Fibroblast of pulmonary artery (primary cell): ENCODE measurements around the gene KLHL21.

Experiments
- DNase-seq: peaks from one replicate; pipeline ENCODE4 v3.0.0-alpha.2; 2010; ENCODE audit warnings: low read depth
- H3K4me3 ChIP-seq: replicated peaks from 2 replicates; pipeline ENCODE4 v1.5.1; 2011; ENCODE audit warnings: low read depth, mild to moderate bottlenecking, control low read depth, low read length, moderate library complexity
- TF ChIP-seq, protein P1 (sequence below): IDR thresholded peaks from 2 replicates; pipeline ENCODE4 v1.5.1; 2011; ENCODE audit warnings: mild to moderate bottlenecking, control low read depth, low read length, inconsistent platforms; ENCODE audit errors: missing control alignments

Gene KLHL21

DNA sequence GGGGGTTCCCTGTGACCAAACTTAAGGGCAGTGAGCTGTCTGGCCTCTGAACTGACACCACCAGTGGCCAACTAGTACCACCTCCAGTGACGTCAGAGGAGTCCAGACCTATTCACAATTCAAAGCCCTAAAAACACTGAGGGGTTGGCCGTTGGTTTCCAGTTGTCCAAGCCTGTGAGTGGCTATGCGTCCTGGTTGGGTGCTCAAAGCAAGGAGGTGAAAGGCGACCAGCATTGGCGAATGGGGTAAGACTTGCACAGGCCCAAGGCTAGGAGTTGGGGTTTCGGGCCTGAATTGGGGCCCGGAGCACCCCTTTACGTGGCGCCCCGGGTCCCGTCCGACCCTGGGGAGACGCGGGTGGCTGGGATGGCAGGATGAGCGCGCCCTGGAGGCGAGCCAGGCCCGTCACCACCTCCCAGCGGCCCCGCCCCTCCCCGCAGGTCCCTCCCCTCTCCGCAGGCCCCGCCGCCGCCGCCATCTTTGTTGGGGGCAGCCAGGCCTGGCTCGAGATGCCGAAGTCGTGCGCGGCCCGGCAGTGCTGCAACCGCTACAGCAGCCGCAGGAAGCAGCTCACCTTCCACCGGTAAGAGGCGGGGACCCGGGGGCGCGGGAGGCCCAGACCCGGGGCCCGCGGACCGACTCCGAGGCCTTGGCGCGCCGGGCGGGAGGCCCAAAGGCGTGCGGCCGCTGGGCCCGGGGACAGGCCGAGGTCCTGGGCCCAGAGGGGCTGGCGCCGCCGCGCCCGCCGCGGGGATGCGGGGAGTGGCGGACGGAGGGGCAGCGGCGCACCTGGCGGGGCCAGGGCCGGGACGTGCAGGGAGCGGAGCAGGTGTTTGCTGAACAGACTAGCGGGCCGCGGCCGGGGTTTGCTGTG is 22.3 kb upstream of the KLHL21 start, which contains the start of gene THAP3:
Gene THAP3 (plus strand): TSS at position 159 of the 874 bp plus-strand sequence. CDS start 351 bp downstream, at position 510.
- DNase-seq = peak; percentile 86
- TF ChIP-seq, protein P1, sequence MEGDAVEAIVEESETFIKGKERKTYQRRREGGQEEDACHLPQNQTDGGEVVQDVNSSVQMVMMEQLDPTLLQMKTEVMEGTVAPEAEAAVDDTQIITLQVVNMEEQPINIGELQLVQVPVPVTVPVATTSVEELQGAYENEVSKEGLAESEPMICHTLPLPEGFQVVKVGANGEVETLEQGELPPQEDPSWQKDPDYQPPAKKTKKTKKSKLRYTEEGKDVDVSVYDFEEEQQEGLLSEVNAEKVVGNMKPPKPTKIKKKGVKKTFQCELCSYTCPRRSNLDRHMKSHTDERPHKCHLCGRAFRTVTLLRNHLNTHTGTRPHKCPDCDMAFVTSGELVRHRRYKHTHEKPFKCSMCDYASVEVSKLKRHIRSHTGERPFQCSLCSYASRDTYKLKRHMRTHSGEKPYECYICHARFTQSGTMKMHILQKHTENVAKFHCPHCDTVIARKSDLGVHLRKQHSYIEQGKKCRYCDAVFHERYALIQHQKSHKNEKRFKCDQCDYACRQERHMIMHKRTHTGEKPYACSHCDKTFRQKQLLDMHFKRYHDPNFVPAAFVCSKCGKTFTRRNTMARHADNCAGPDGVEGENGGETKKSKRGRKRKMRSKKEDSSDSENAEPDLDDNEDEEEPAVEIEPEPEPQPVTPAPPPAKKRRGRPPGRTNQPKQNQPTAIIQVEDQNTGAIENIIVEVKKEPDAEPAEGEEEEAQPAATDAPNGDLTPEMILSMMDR = no peak
- H3K4me3 ChIP-seq = peak within 1 kb of the TSS; percentile 71

DNA sequence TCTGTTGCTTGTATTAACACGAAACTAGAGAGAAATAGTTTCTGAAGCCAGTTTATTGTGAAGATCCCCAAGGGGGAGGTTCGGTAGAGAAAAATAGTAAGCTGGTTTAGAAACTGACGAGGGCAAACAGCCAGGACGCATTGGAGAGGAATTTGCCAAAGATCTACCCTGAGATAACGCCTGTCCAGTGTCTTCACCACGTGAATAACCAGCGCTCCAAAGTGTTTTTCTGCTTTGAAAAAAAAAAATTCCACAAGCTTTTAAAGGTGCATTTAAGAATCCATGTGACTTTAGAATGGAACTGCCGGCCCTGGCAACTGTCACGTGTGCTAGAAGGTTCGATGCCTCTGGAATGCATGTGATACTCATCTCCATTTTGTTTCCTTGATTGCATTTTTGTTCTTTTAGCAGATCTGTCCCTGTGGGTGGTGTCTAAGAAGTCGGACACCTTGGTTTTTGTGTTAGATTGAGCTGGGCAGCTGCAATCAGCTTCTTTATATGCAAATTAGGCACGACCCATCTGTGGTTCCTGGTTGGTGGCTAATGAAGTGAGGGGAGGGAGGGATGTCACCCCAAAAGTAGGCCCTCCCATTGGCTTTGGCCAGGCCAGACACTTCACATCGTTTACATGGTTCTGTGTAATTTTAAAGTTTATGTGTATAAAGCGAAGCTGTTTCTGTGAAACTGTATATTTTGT is 20.7 kb upstream of the KLHL21 start:
- no peak overlapping the region for H3K4me3 ChIP-seq
- TF ChIP-seq, protein P1 = no peak
- no peak for DNase-seq

DNA sequence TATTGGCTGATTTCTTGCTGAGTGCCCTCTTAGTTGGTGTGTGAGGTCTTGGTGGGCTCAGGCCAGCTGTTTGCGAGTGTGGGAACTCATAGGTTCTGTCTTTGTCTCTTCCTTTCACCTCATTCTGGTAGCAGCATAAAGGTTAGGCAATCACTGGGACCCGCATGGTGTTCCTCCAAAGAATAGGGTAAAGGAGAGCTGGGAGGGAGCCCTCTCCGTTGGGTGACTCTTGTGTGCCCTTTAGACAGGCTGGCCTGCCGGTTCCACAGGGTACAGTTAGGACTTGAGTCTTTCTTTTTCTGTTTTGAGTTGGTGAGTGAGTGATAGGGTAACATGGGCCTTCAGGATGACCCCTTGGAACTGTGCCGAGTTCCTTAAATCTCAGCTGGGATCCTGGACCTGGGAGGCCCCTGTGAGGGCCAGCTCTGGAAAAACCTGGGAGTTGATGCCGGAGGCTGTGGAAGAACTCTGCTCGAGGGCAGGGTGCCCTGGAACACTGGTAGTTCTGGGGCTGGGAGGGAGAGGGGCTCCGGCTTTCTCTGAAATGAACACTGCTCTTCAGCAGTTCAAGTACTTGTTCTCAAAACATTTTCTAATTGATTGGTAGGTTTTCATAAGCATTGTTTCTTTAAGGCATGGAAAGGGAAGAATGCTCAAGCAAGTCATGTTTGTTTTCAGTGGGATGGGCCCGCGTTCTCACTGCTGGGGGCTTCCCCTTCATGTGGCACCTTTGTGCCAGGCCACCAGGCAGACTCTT is 19.9 kb upstream of the KLHL21 start:
- no peak overlapping the region for H3K4me3 ChIP-seq
- DNase-seq = no peak
- TF ChIP-seq, protein P1 = no peak

DNA sequence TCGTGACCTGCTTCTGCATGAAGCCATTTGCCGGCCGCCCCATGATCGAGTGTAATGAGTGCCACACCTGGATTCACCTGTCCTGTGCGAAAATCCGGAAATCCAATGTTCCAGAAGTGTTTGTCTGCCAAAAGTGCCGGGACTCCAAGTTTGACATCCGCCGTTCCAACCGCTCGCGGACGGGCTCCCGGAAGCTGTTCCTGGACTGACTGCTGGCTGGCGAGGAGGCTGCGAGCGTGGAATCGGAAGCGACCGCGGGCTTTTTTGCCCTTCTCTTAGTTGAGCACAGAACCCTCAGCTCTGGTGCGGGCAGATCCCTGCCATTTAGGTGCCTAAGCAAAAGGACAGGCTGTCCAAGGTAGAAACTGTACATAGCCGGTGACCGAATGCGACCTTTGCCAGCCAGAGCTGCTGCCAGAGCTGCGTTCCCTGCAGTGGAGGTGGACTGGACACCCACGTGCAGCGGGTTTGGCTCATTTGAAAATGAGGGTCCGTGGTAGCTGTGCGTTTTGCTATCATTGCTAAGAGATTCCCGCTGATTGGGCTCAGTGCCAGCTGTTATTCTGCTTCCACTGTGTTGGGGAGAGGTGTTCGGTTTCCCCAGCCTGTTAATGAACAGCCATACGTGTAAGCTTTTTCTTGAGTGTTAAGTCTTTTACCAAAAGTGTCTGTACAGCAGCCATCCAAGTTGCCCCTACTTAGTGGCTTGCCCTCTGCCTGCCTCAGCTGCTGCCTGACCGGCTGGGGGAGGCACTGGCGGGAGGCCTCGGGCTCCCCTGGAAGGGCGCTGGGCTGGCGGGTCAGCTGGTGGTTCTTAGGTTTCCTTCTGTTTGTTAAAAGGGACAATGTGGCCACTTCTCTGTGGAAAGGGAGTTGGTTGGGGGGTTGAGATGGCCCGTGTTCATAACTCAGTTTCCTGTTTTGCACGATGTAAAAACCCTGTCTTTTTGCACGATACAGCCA is 19.0 kb upstream of the KLHL21 start:
- DNase-seq = no peak
- TF ChIP-seq, protein P1 = no peak
- H3K4me3 ChIP-seq = no peak overlapping the region

DNA sequence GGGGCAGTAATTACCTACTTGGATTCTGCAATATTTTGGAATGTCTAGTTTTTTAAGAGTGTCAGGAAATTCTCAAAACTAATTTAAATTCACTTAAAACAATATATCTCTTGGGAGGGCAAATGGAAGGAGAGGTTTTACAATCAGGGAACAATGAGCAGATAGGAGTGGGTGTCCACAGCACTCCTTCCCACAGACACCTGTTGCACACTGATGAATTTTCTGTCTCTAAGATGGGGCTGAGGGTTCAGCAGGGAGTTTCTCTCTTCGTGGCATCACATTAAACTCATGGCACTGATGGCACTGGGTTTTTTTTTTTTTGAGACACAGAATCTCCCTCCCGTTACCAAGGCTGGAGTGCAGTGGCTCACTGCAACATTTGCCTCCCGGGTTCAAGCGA is 16.4 kb upstream of the KLHL21 start:
- DNase-seq = no peak
- no peak overlapping the region for H3K4me3 ChIP-seq
- TF ChIP-seq, protein P1 = no peak
